OCI-LY1 (cell line): ENCODE data around the gene TSPOAP1.

ENCODE experiments used
- H2AFZ ChIP-seq: fragments of 200-600 bp; sonication (generic), shearing (Covaris generic); 2 replicates; pipeline ENCODE4 v1.6.0; 2014; ENCODE audit warnings: antibody characterized with exemption, mild to moderate bottlenecking, low read length
- H3F3A ChIP-seq: fragments of 200-600 bp; sonication (generic), shearing (Covaris generic); 2 replicates; pipeline ENCODE4 v1.6.0; 2014; ENCODE audit warnings: mild to moderate bottlenecking, antibody characterized with exemption, low read length, moderate library complexity; ENCODE audit not compliant: insufficient read depth
- H3K27ac ChIP-seq: fragments of 200-600 bp; sonication (generic); 2 replicates; pipeline ENCODE4 v1.5.1; 2014; ENCODE audit warnings: low read length, mixed run types, mild to moderate bottlenecking, low read depth; ENCODE audit not compliant: poor library complexity, severe bottlenecking
- H3K27me3 ChIP-seq: fragments of 200-600 bp; sonication (generic); 2 replicates; pipeline ENCODE4 v1.6.0; 2014; ENCODE audit warnings: antibody characterized with exemption, mild to moderate bottlenecking, low read length, moderate library complexity; ENCODE audit not compliant: insufficient read depth
- H3K36me3 ChIP-seq: fragments of 200-600 bp; sonication (generic); 2 replicates; pipeline ENCODE4 v1.6.1; 2014; ENCODE audit warnings: mild to moderate bottlenecking, antibody characterized with exemption, low read length, moderate library complexity, mixed read lengths; ENCODE audit not compliant: insufficient read depth
- H3K4me1 ChIP-seq: fragments of 200-600 bp; sonication (generic); 2 replicates; pipeline ENCODE4 v1.5.1; 2014; ENCODE audit warnings: mild to moderate bottlenecking, low read length, moderate library complexity; ENCODE audit not compliant: insufficient read depth, severe bottlenecking
- H3K4me2 ChIP-seq: fragments of 200-600 bp; sonication (generic), shearing (Covaris generic); 2 replicates; pipeline ENCODE4 v1.6.1; 2014; ENCODE audit warnings: low read length
- H3K4me3 ChIP-seq: fragments of 200-600 bp; sonication (generic); 2 replicates; pipeline ENCODE4 v1.5.1; 2014; ENCODE audit warnings: low read length, low read depth, mild to moderate bottlenecking, mixed read lengths; ENCODE audit not compliant: poor library complexity, severe bottlenecking
- H3K79me2 ChIP-seq: fragments of 200-600 bp; shearing (Covaris generic); 2 replicates; pipeline ENCODE4 v1.6.1; 2016; ENCODE audit warnings: mixed run types, low read length, mixed read lengths; ENCODE audit not compliant: insufficient read depth
- H3K9ac ChIP-seq: fragments of 200-600 bp; sonication (generic), shearing (Covaris generic); 2 replicates; pipeline ENCODE4 v1.6.1; 2014; ENCODE audit warnings: mild to moderate bottlenecking, low read length, mixed read lengths
- H3K9me2 ChIP-seq: fragments of 200-600 bp; sonication (generic), shearing (Covaris generic); 2 replicates; pipeline ENCODE4 v1.6.1; 2014; ENCODE audit warnings: low read depth, mild to moderate bottlenecking, low read length, mixed read lengths
- H3K9me3 ChIP-seq: fragments of 200-600 bp; shearing (Covaris generic); 2 replicates; pipeline ENCODE4 v1.6.1; 2014; ENCODE audit warnings: low read length, mixed read lengths
- H4K20me1 ChIP-seq: fragments of 200-600 bp; sonication (generic), shearing (Covaris generic); 2 replicates; pipeline ENCODE4 v1.6.0; 2016; ENCODE audit warnings: mild to moderate bottlenecking, low read length; ENCODE audit not compliant: insufficient read depth
- CTCF ChIP-seq: fragments of 200-600 bp; sonication (generic), shearing (Covaris generic); IDR thresholded peaks from 2 replicates; pipeline ENCODE4 v1.5.1; 2017; ENCODE audit warnings: mild to moderate bottlenecking, antibody characterized with exemption, low read length, moderate library complexity, mixed read lengths
- EZH2 ChIP-seq: fragments of 200-600 bp; sonication (generic), shearing (Covaris generic); IDR thresholded peaks from 2 replicates; pipeline ENCODE4 v1.8.0; 2017; ENCODE audit warnings: borderline replicate concordance, mixed run types, mild to moderate bottlenecking, antibody characterized with exemption, low read length, moderate library complexity, mixed read lengths

The TSPOAP1 gene

GRCh38 chr17:58320570-58321323, 7.8 kb downstream of the TSPOAP1 start:
- Histone ChIP-seq H4K20me1 (no peaks in the 10 kb centered on the region), H3K9me2 (no peaks in the 10 kb centered on the region), H3K4me2 (no peak overlapping the region)

GRCh38 chr17:58320163-58320558, 8.4 kb downstream of the TSPOAP1 start:
- Histone ChIP-seq H3K79me2 (no peaks in the 10 kb centered on the region), H3K9ac (no peak overlapping the region), H3K4me2 (no peak overlapping the region), H3K36me3 (peaks cover 17% of the 10 kb centered on the region; the same call in 1 of the 2 replicates), H3K9me2 (no peaks in the 10 kb centered on the region), H3K4me3 (no peak overlapping the region), H3K9me3 (no peaks in the 10 kb centered on the region), H3K27ac (no peak overlapping the region), H2AFZ (no peak overlapping the region), H3F3A (no peaks in the 10 kb centered on the region), H4K20me1 (no peaks in the 10 kb centered on the region), H3K27me3 (no peaks in the 10 kb centered on the region), H3K4me1 (peaks cover 14% of the 10 kb centered on the region)
- TF ChIP-seq EZH2 (no peak), CTCF (no peak)

More at GRCh38 chr17:58320570-58321323, 7.8 kb downstream of the TSPOAP1 start:
- Histone ChIP-seq H3K27ac (no peak overlapping the region), H3K36me3 (peaks cover 12% of the 10 kb centered on the region; the same call in 1 of the 2 replicates), H3K4me1 (peaks cover 19% of the 10 kb centered on the region), H3K4me3 (no peak overlapping the region), H3K79me2 (no peaks in the 10 kb centered on the region), H2AFZ (no peak overlapping the region), H3K27me3 (no peaks in the 10 kb centered on the region), H3K9me3 (no peaks in the 10 kb centered on the region), H3F3A (no peaks in the 10 kb centered on the region), H3K9ac (no peak overlapping the region)
- TF ChIP-seq CTCF: no peak
- no peak for TF ChIP-seq EZH2

- no peaks in the 10 kb centered on the region for H3K9me2 ChIP-seq
- TF ChIP-seq EZH2: no peak
- TF ChIP-seq CTCF: no peak
- no peaks in the 10 kb centered on the region for H4K20me1 ChIP-seq
- H3K9me3 ChIP-seq: no peaks in the 10 kb centered on the region
- no peaks in the 10 kb centered on the region for H3F3A ChIP-seq
- no peak overlapping the region for H3K9ac ChIP-seq
- H3K4me3 ChIP-seq: no peak overlapping the region
- no peaks in the 10 kb centered on the region for H3K79me2 ChIP-seq
- peaks cover 17% of the 10 kb centered on the region; the same call in 1 of the 2 replicates for H3K36me3 ChIP-seq
- no peak overlapping the region for H2AFZ ChIP-seq
- no peak overlapping the region for H3K4me2 ChIP-seq
- H3K27ac ChIP-seq: no peak overlapping the region
- no peaks in the 10 kb centered on the region for H3K27me3 ChIP-seq
- H3K4me1 ChIP-seq: peaks cover 8% of the 10 kb centered on the region
These were observed 9.1 kb downstream of the TSPOAP1 start for GRCh38 chr17:58319173-58320162.
